ENCODE data around the gene HUWE1. TPM values are rescaled to one million over a fixed set of nuclear protein-coding genes. Genes with fewer than 3 reads are reported as not detected.

The HUWE1 gene
- total RNA-seq, 1 donor: 167 TPM

GRCh38 chrX:53718073-53718472 is 31.6 kb upstream of the HUWE1 start:
- no peak for TF ChIP-seq CTCF (IDR thresholded peaks at IDR 0.05; ENCODE audit: insufficient read depth, low read depth, low read length)
- no peak for DNase-seq (ENCODE audit: low read depth)
- no peak overlapping the region for H3K4me3 ChIP-seq (ENCODE audit: low read depth, low read length)

- no peak for DNase-seq (ENCODE audit: low read depth)
- no peak for TF ChIP-seq CTCF (IDR thresholded peaks at IDR 0.05; ENCODE audit: insufficient read depth, low read depth, low read length)
- no peak overlapping the region for H3K4me3 ChIP-seq (ENCODE audit: low read depth, low read length)
These were observed 30.7 kb upstream of the HUWE1 start for GRCh38 chrX:53717205-53717604.

- no peak overlapping the region for H3K4me3 ChIP-seq (ENCODE audit: low read depth, low read length)
- no peak for TF ChIP-seq CTCF (IDR thresholded peaks at IDR 0.05; ENCODE audit: insufficient read depth, low read depth, low read length)
- peak; percentile 33 for DNase-seq (ENCODE audit: low read depth)
These were observed 30.0 kb upstream of the HUWE1 start for GRCh38 chrX:53716328-53717088.

GRCh38 chrX:53715346-53715924 is 28.9 kb upstream of the HUWE1 start:
- no peak overlapping the region for H3K4me3 ChIP-seq (ENCODE audit: low read depth, low read length)
- TF ChIP-seq CTCF (IDR thresholded peaks at IDR 0.05; ENCODE audit: insufficient read depth, low read depth, low read length): no peak
- no peak for DNase-seq (ENCODE audit: low read depth)

GRCh38 chrX:53714580-53715345 is 28.2 kb upstream of the HUWE1 start:
- no peak overlapping the region for H3K4me3 ChIP-seq (ENCODE audit: low read depth, low read length)
- no peak for TF ChIP-seq CTCF (IDR thresholded peaks at IDR 0.05; ENCODE audit: insufficient read depth, low read depth, low read length)
- DNase-seq (ENCODE audit: low read depth): peak; percentile 12

- H3K4me3 ChIP-seq (ENCODE audit: low read depth, low read length): no peak overlapping the region
- DNase-seq (ENCODE audit: low read depth): no peak
- no peak for TF ChIP-seq CTCF (IDR thresholded peaks at IDR 0.05; ENCODE audit: insufficient read depth, low read depth, low read length)
These were observed 27.6 kb upstream of the HUWE1 start for GRCh38 chrX:53713987-53714579.
